Fibroblast of skin of abdomen (primary cell): ENCODE data around the gene RPAP2.
"Not testable (repeated sequence)": the region's sequence is repeated elsewhere in the genome, so short reads cannot be mapped to it uniquely, and the experiment has no call there.

Source experiments
- DNase-seq: peaks from one replicate; pipeline ENCODE4 v3.0.0-alpha.2; 2013

RPAP2 gene

DNA sequence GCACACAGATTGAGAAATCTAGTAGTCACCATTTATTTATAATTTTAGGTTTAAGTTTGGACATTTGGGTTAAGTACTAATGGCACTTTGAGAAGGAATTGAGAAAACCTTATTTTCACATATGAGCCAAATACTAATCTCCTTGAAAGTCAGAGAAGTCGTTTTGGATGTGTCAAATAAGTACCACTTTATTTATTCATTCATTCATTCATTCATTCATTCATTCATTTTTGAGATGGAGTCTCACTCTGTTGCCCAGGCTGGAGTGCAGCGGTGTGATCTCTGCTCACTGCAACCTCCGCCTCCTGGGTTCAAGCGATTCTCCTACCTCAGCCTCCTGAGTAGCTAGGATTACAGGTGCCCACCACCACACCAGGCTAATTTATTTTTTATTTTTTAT, 79.1 kb downstream of the RPAP2 start:
- not testable (repeated sequence) for DNase-seq

DNA sequence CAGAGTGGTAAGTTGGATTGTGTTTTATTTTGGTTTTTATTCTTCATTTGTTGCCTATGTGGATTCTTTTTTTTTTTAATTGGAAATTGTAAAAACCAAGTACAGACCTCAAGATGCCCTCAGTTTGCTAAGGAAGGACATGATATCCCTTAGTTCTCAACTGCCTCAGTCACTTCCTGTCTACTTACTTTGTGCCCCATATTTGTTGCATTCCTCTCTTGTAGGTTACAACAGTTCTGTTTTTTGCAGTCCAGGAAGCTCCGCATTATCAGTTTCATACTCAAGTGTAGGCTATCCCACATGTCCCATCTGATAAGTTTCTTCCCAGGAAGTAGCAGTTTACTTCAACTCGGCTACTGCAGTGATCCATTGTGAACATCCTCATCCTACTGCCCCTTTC, 82.0 kb downstream of the RPAP2 start:
- DNase-seq: no peak

DNA sequence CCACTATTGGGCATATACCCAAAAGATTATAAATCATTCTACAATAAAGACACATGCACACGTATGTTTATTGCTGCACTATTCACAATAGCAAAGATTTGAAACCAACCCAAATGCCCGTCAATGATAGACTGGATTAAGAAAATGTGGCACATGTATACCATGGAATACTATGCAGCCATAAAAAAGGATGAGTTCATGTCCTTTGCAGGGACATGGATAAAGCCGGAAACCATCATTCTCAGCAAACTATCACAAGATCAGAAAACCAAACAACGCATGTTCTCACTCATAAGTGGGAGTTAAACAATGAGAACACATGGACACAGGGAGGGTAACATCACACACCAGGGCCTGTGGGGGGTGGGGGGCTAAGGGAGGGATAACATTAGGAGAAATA, 95.1 kb downstream of the RPAP2 start:
- not testable (repeated sequence) for DNase-seq

DNA sequence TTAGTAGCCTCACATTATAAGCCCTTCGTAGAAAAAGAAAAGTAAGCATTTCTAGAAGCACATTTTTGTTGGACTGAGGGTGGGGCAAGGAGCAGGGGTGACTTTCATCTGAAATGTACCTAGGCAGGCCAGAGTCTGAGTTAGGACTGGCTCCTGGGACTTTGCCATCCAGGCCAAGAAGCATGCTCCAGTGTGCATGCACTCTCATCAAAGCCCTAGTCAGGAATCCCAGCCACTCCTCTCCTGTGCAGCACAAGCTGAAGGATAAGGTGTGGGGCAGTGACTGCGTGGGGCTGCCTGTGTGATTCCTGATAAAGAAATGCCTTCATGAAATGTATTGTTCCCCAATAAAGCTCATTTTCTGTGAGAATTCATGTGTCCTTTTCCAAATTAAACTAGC, 99.7 kb downstream of the RPAP2 start:
- no peak for DNase-seq

DNA sequence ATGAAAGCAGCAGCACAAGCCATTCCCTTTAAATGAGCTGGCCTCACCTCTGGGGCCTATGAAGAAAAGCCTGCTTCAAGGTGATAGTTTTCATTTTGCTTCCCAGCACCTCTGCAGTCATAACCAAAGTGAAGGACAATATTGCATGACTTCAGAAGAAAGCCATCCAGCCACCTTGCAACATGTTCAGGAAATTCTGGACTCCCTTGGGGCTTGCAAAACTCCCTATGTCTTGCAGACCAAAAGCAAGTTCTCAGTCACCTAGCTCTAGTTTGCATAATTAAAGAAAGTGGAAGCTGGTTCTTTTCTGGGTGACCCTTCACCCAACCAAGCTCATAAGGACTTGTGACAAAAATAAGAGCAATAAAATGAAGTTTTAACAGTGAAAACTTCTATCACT, 100.2 kb downstream of the RPAP2 start:
- no peak for DNase-seq

DNA sequence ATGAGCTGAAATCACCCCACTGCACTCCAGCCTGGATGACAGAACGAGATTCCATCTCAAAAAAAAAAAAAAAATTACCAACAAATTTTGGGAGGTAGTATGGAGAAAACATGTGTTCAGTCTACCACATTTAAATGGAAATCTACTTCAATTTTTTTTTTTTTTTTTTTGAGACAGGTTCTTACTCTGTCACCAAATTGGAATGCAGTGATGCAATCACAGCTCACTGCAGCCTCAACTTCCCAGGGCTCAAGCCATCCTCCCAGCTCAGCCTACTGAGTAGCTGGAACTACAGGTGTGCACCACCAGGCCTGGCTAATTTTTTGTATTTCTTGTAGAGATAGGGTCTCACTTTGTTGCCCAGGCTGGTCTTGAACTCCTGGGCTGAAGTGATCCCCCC, 105.8 kb downstream of the RPAP2 start:
- DNase-seq: peak; percentile 1

DNA sequence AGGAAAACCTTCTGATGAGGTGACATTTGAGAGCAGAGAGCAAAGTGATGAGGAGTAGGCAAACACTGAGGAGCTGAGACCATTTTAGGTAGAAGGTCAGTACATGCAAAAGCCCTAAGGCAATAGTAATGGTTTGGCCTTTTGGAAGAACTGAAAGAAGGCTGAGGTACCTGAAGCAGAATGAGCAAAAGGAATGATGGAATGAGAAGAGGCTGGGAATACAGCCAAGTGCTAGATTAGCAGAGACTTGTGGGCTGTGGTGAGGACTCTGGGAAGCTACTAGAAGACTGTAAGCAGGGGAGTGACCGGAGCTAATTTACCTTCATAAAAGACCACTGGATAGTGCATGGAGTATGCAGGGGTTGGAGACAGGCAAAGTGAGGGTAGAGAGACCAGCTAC, 110.0 kb downstream of the RPAP2 start:
- peak; percentile 37 for DNase-seq

DNA sequence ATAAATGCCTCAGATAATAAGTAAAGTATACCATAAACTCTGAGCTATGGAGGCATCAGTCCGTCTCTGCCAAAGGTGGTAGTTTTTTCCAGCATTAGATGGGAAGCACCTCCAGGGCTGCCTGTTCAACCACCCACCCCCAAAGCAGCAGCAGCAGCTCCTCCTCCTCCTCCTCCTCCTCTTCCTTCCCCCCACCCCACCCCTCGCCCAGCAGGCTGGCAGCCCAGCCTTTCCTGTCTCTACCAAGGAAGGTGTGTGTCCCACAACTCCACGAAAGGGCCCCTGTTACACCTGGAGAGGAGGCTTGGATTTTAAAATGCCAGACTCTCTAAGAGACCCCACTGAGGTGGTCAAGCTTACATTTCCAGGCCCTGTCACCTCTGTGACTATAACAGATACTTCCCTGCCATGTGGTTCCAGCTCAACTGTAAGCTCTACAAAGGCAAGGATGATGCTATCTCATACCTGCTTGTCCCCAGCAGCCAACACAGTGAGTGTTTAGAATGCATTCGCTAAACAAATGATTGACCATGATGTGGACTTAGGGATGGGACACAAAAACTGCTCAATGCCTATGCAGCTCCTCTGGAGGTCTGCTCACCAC, 111.2 kb downstream of the RPAP2 start:
- no peak for DNase-seq

DNA sequence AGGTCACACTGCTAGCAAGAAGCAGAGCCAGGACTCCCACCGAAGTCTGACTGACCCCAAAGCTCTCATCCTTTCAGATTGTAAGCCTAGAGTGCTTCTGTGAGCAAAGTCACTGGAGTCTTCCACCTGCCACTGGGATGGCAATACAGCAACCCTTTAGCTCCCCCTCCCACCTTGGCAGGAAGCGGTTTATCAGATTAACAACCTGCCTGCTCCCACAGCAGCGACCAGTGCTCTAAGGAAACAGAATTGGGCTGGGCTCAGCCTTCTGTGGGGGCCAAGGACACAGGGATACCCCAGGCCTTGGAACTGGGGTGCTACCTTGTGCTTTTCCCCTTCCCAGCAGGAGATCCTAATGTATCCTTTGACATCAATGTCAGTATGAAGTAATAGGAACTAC, 111.8 kb downstream of the RPAP2 start:
- no peak for DNase-seq

DNA sequence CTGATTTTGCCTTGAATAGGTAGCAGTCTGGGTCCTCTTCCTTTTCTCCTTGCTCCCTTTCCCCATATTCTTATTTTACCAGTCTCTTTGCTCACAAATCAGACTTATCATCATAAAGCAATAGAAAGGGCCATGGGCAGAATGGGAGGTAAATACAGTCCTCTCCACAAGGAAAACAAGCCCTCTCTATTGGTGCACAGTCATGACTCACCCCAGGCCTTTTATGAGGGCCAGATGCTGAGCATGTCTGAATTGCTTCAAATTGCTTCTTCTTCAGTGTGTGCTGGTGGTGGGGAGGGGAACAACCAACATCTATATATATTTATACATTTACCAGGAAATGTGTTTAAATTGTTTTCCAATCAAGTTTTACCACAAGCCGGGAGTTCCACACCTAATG, 112.7 kb downstream of the RPAP2 start:
- DNase-seq: peak; percentile 79

DNA sequence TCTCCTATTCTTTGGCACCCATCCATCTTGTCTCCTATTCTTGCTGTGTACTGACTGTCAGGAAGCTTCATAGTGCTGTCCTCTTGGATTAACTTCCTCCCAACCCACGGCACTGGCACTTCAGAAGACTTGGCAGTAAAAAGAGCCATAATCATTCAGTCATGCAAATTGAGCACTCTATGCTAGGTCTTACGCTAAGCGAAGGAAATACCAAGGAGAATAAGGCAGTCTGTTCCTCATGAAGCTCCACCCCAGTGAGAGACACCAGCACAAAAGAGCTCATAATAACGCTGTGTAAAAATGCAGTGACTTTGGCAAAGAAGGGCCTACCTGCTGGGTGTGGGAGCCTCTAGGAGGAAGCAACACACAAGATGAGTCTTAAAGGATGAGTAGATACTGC, 120.8 kb downstream of the RPAP2 start:
- DNase-seq: no peak

DNA sequence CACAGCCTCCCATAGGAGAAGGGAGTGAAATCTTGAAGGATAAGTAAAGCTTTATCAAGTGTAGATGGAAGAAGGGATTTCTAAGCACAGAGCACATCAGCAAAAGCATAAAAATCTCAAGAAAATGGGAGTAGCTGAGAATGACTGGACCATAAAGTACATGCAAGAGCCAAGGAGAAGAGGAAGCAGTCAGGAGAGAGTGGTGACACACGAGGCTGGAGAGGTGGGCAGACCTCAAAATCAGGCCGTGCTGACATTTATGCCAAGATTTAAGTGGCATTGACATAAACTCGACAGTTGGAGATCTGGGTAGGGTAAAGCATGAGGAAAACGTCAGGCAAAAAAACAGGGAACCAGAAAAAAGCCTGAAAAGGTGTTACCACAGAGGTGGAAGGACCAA, 125.5 kb downstream of the RPAP2 start:
- DNase-seq: no peak

DNA sequence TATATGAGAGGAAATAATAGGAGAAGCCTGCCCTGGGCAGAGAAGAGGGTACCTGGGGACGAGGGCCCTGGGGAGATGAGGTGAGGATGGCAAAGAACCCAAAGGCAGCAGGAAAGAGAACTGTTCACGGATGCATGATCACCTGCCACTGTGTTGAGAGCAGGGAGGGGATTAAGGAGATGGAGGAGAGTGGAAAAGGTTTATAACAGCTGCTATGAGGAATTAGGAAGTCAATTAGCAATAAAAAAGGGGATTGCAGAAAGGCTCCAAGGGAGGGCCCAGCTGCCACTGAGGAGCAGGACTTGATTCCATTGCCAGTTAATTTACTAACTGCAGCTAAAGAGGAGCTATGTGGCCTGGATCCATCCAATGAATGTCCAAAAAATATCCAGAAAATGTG, 126.8 kb downstream of the RPAP2 start:
- no peak for DNase-seq

DNA sequence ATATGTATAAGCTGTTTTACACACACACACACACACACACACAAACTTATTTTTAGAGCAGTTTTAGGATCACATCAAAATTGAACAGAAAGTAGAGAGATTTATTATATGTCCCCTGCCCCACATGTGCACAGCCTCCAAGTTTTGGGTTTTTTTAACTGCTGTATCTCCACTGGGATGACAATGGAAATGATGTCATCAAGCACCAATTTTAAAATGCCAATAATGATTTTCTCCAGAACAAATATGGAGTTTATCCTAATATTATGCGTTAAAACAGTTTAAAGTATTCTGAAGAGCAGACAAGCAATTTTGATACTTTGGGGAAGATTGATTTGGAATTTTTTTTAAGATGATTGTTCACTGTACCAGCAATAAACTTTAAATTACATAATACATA, 131.2 kb downstream of the RPAP2 start:
- no peak for DNase-seq

DNA sequence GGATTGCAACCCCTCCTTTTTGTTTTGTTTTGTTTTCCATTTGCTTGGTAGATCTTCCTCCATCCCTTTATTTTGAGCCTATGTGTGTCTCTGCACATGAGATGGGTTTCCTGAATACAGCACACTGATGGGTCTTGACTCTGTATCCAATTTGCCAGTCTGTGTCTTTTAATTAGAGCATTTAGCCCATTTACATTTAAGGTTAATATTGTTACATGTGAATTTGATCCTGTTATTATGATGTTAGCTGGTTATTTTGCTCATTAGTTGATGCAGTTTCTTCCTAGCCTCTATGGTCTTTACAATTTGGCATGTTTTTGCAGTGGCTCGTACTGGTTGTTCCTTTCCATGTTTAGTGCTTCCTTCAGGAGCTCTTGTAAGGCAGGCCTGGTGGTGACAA, 135.7 kb downstream of the RPAP2 start:
- DNase-seq: not testable (repeated sequence)

DNA sequence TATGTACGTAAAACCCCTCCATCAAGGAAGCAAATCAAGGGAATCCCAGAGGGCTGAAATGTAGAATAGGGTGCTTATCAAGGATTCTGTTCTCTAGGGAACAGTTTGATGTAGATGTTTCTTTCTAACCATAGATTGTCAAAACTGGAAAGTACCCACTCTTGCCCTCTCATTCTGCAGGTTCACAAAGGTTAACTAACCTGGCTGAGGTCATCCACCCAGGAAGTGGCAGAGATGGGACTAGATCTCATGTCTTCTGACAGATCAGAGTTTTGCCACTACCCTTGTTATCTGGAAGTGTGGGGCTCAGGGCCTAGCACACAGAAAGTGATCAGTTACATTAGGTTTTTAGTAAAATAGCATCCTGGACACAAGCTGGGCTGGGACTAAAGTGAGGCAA, 140.4 kb downstream of the RPAP2 start:
- no peak for DNase-seq

DNA sequence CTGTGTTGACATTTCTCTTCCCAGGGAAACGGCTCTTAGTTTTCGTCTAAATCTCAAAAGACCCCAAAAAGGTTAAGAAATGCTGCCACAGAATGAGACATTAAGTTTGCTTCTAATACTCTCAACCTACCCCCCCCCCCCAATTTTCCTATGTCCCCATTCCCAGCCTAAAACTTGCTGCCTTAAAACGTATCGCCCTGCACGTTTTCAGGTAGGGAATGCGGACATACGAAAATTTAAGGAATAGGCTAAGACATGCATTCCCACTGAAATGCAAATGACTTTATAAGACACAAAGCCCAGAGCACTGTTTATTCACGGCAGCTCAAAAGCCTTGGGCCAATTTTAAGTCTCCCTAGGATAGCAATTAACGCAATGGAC, 142.4 kb downstream of the RPAP2 start:
- DNase-seq: no peak

DNA sequence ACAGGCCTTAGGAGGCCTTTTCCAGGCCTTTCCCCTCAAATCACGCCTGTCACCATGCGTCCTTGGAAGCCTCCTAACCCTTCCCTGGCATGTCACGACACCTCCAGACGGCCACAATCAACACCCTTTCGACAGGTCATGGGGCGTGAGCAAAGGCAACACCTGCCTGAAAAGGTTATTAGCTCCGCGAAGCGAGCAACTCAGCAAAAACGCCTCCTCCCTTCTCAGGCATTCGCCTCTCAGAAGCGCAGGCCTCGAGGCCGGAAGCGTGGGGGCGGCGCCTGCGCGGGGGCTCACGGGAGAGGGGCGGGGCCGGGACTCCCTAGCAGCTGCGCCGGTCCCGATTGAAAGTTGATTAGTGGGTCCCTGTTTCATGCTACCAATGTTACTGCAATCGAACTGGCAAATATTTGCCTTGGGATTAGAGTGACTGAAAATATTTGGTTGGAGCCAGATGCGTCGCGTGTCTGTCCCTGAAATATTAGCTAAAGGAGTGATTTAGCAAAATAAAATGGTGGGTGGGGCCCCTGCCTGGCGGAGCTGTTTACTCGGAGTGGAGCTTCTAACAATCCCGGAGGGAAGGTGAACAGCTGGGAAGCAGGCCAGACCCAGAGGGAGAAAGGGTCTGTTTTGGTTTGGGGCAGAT, 143.0 kb downstream of the RPAP2 start:
- no peak for DNase-seq

DNA sequence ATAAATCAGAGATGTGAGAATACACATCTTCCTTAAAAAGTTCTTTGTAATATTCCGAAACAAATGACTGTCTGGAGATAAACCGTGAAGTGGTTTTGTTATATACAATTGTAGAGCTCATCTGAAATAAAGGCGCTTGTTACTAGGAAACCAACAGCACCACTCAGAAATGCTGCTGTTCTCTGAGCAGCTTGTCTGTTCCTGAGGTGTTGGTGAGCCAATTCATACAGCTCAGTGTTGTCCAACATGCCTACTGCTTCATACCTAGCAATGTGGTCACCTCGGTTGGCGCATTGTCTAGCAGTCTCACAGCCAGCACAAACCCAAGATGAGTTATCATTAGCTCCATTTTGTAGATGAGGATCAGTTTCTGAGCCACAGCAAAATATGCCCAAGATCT, 143.5 kb downstream of the RPAP2 start:
- DNase-seq: no peak

DNA sequence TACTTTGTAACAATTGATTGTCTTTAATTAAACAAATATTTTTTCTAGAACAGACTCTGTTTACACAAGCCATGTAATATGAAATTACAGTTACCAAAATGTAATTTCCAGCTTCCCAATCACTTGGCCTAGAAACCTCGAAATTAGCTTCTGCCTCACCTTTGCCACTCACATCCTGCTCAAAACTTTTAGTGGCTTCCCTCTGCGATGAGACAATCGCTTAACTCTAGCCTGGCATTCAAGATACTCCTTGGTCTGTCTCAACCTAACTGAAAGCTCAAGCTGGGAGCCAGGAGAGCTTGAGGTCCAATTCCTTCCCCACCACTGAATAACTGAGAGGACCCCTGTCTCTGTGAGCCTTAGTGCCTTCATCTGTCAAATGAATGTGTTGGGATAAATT, 145.0 kb downstream of the RPAP2 start:
- no peak for DNase-seq

DNA sequence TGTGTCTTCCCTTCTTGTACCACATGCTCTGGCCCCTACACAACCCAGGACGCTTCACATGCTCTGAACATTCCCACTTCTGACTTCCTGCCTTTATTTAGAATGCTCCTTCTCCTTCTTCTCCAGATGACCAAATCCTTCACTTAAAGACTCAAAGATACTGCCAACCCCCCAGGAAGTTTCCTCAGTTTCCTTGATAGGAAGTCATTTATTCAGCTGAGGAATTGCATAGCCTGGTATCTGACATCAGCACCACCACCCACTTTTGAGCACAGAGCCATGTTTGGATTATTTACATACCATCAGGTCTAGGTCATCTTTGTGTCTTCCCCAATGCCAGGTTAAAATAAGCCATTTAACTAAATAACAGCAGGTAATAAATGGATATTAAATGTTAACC, 145.5 kb downstream of the RPAP2 start:
- DNase-seq: peak; percentile 6

DNA sequence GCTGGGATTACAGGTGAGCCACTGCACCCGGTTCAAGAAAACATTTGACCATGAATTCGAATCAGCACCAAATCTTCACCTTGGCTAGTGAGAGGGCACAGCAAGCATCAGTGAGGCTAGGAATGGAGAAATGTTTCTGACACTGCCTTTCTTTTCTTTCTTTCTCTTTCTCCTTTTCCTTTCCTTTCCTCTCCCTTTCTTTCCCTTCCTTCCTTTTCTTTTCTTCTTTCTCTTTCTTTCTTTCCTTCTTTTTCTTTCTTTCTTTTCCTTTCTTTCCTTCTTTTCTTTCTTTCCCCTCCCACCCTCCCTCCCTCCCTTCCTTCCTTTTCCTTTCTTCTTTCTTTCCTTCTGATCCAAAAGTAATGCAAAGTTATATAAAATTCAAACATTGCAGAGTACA, 147.0 kb downstream of the RPAP2 start:
- DNase-seq: no peak

DNA sequence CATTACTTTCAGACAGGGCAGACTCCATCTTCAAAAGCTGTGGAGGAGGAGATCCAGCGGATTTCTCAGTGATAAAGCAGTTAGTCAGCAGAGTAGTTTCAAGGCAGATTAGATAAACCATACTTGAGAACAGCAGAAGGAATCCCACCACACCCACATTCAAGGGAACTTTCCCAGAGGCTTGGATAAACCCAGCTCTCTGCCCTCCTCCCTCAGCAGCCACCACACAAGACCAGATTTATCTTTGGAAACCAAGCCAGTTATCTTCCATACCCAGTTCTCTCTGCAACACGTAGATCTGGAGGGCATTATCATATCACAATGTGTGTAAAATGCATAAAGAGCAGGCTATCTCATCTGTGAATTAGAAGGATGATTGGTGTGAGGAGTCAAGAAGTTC, 147.7 kb downstream of the RPAP2 start:
- peak; percentile 4 for DNase-seq

DNA sequence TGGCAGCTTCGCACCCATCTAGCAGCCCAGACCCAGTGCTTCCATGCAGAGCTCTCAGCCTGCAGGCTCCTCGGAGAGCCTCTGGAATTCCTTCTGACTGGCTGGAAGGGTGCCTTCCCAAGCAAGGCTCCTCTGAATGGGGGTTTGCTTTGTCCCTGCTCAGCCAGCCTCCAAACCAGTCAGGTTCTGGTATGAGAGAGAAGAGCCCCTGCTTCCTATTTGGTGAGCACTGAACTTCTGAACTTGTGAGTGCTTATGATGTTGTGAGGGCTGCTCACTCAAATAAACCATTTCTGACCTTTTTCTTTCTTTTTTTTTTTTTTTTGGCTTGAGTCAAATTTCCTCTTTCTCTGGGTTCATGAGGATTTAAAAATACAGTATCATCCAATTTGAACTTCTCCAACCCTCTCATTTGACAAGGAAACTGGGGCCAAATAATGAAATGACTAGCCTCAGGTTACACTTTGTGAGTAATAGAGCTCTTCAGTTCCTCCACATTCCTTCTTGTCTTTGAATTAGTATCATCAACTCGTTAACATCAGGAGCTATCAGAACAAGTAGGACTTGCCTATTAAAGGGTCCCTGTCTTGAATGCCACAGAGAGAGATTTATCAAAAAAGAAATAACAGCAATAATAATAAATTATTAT, 148.3 kb downstream of the RPAP2 start:
- no peak for DNase-seq

DNA sequence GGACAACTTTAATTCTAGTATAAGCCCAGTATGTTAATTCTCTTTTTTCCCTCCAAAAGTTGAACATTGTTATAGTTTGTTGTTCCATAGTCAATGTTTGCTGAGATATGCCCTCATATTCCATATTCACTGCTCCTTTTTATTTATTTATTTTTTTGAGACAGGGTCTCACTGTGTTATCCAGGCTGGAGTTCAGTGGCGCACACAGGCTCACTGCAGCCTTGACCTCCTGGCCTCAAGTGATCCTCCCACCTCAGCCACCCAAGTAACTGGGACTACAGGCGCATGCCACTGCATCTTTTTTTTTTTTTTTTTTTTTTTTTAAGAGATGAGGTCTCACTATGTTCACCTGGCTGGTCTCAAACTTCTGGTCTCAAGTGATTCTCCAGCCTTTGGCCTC, 149.1 kb downstream of the RPAP2 start:
- DNase-seq: no peak
